Amygdala (tissue), 56 donors: ENCODE measurements around the gene GDPGP1.
"Not testable (repeated sequence)": the region's sequence is repeated elsewhere in the genome, so short reads cannot be mapped to it uniquely, and the experiment has no call there.

ENCODE experiments used
- DNase-seq, 56 donors: peaks; one replicate each; lab custom pipeline; 2025; lab: John Stamatoyannopoulos, UW

GDPGP1 gene

DNA sequence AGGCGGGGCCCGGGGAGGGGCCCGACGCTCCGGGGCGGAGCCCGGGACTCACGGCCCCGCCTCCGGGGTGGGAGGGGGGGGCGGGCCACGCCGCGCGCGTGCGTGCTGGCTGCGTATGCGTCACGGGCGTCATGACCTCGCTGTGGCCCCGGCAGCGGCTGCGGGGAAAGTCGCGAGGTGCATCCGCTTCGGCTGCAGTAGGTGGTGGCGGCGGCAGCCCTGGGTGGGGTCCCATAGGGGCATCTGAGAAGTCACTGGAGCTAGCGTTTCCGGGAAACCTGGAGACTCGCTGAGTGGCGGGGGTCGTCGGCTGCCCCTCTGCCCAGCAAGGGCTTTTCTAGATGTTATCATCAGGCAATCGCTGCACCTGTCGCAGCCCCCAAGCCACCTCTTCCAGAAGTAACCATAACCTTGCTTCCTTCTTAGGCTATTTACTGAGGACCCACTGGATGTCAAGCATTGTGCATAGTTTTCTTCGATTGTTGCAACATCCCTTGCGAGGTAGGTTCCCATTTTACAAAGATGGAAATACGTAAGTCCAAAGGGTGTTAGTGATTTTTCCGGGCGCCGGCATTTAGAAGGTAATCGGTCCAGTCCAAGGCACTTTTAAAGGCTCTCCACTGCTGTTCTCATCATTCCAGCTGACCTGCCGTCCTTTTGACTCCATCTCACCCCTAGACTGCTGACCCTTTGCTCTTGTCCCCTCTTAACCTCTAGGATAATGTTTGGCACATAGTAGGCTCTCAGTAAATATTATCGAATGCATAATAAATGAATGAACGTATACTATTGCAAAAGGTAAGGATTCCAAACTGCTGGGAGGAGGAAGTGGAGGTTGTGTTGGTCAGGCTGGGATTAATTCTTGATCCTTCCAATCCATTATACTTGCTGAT is at the start of gene GDPGP1:
TSS of gene GDPGP1 (plus strand) at position 114 of the 893 bp plus-strand sequence. CDS start 6,700 bp downstream, outside the sequence.
- DNase-seq, result peak in 6 of 56 donors; percentile 67 to 97 (median 78)

DNA sequence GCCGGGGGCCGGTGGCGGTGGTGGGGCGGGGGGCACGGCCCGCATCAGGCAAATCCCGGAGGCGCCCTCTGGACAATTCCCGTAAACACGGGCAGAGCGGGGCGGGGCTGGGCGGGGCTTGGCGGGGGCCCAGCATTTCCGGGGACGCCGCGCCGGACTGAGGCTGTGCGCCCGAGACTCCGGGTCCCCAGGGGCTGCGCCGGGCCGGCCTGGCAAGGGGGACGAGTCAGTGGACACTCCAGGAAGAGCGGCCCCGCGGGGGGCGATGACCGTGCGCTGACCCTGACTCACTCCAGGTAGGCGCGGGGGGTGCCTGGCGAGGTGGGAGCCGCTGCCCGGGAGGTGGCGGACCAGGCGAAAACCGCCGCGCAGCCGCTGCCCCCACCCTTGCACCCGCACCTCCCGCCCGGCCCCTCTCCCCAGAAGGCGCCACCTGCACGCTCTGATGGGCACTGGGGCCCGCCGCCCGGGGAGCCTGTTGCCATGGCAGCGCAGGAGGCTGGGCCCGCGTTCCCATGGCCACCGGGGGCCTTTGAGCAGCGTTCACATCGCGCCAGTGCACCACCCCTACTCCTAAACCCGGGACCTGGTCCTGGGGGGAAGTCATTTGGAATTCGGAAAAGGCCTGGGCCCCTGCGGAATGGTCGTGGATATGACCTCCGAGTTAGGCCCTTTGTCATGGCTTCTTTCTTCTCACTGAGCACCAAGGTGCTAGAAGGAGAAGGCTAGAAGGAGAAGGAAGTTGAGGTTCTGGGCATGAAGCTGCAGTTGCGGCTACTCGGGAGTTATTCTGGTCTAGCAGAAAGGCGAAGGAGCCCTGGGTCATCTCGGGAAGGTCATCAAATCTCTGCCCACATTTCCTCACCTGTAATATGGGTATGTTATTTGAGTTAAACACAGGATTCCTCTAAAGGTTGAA is 49.0 kb upstream of the GDPGP1 start:
- DNase-seq, result peak in 46 of 56 donors; percentile 23 to 85 (median 56)

DNA sequence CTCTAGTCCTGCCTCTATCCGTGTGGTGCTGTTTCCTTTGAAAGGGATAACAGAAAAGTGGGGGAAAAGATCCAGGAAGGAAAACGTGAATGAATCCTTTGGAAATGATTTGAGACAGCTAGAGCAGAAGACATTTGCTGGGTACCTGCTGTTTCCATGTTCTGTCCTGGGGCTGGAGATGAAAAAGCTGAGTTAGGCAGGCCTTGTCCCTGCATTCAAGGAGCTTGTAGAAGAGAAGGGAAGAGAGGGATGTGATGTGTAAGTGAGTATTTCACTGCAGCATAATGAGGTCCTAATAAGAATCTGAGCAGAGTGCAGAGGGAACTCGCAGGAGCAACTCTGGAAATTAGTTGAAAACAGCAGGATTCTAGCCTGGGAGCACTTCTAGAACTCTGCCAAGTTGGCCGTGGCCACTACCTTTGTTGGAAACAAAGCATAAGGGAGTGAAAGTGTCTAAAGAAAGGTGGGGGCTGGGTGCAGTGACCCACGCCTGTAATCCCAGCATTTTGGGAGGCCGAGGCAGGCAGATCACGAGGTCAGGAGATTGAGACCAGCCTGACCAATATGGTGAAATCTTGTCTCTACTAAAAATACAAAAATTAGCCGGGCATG is 46.6 kb upstream of the GDPGP1 start:
- DNase-seq, result peak in 3 of 56 donors; percentile 16 to 19 (median 18)

- DNase-seq, result not testable (repeated sequence)
Observed at GRCh38 chr15:90188065-90188464, 45.9 kb upstream of the GDPGP1 start.

DNA sequence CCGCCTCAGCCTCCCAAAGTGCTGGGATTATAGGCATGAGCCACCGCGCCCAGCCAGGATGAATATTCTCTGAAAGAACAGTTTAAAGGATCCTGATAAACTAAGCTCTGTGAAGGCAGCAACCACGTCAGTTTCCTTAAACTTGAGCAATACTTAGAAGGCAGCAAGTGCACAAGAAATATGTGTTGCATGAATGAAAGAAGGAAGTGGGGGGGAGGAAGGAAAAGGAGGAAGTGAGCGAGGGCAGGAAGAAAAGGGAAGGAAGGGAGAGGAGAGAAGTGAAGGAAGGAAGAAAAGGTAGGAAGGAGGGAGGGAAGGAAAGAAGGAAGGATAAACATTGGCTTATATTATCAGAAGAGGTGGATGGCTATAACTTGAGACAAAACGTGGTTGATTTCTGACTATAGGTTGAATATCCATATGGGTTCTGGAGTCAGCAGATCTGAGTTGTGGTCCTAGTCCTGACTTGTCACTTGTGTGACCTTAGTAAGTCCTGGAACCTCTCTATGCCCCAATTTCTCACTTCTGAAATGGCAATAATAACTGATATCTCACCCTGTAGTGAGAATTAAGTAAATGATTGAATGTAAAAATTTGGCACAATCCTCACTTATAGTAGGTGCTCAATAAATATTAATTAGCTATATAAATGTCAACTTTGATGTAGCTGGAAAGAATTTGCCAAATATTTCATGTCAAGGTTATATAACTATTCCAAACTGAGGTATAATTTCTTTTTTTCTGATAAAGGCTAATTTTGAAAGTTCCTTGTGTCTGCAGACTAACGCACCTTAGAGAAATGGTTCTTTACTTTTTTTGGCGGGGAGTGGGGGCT is 44.9 kb upstream of the GDPGP1 start:
- DNase-seq, result no peak

GRCh38 chr15:90189781-90190467 is 44.1 kb upstream of the GDPGP1 start:
- DNase-seq, result no peak

DNA sequence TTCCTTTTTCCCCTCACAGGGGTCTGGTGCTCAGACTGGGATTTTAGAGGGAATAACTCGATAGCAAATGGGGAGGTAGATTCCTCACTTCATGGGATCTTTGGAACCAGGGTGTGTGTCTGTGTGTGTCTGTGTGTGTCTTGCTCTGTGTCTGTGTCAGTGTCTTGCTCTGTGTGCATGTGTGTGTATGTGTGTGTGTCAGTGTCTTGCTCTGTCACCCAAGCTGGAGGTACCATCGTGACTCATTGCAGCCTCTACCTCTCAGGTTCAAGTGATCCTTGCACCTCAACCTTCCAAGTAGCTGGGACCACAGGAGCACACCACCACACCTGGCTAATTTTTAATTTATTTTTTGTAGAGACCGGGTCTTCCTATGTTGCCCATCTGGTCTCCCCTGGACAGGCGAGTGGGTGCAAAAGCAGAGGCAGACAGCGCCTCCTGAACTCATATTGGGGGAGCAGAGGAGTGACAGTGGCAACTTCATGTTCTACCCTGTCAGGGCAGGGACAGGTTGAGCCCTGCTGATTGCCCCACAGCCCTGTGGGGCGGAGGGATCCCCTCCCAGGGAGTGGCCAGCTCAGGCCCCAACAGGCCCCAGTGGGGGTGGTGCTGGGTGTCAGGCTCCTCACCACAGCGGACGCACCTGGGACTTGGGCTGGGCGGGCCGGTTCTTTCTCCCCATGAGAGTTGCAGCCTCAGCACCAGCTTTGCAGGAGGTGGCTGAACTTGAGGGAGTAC is 43.2 kb upstream of the GDPGP1 start:
- no peak for DNase-seq

DNA sequence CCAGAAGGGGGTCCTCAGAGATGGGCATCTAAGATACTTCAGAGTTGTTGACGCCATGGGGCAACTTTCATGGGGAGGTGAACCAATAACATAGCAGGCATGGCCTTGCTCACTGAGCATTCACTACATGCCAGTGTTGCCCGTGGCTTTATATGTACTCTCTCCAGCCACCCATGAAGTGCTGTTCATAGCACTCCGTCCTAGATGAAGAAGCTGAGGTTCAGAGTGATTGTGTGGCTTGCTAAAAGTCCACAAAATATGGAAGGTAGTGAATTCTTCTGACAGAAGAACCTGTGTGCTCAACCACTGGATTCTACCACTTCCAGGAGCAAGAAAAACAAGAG is 42.7 kb upstream of the GDPGP1 start:
- DNase-seq, result no peak

DNA sequence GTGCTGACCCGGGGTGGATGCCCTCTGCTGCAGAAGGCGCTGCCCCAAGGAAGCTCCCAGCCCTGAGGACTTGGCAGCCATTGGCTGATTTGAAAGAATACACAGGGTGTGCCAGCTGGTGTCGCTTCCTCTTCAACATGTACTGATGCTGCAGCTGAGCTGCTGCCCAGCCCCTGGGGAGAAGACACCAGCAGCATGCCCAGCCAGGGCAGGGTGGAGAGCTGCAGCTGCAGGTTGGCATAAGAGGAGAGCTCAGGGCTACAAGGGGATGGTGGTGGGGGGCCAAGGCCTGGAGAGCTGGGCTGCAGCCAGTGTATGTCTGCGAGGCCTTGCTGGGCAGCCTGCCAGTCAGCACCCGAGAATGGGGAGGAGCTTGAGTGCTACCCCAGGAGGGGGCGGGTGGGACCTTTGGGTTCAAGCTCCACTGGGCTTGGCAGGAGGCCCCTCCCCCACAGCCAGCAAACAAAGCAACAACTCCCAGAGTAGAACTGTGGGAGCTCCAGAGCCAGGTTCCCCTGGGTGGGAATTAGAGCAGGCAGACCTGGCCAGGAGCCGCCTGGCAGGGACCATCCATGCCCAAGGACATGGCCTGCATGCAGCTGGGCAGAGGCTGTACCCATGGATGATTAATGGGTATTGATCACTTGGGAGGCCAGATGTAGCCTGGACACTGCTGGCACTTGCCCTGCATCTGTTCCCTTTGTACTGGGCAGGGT is 42.1 kb upstream of the GDPGP1 start:
- peak; percentile 21 to 97 (median 81) for DNase-seq

DNA sequence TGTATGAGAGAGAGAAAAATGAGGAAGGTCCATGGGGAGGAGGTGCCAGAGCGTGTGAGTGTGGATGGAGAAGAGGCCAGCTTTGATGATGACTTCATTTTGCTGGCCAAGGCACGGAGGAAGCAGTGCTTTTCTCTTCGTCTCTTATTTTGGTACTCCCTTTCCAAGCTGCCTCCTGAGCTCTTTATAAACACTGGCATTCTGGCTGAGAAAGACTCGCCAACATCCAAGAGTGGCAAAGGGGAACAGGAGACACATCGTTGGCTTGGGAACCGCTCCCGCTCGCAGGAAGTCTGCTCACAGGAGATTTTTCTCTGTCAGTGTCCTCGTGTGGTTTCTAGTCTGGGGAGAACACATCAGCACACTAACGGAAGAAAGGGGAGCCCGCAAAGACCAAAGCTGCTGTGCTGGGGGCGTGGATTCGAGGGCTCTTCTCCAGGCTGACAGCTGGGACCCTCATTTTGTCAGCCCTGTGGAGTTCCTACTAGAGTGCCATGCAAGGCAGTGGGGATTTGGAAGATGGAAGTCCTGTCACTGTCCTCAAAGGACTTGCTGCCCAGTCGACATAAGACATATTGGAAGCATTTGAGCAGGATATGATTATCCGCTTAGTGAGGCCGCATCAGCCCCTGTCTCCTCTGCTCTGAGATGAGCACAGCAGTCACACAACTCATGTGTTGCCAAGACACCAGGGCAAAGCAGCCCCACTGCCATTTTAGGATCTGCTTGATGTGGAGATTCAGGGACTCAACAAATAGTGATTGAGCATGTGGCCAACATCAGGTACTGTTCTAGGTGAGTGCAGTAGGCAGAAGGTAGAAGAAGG is 40.8 kb upstream of the GDPGP1 start:
- peak in 32 of 56 donors; percentile 12 to 70 (median 39) for DNase-seq

GRCh38 chr15:90194655-90195054 is 39.4 kb upstream of the GDPGP1 start:
- no peak for DNase-seq

DNA sequence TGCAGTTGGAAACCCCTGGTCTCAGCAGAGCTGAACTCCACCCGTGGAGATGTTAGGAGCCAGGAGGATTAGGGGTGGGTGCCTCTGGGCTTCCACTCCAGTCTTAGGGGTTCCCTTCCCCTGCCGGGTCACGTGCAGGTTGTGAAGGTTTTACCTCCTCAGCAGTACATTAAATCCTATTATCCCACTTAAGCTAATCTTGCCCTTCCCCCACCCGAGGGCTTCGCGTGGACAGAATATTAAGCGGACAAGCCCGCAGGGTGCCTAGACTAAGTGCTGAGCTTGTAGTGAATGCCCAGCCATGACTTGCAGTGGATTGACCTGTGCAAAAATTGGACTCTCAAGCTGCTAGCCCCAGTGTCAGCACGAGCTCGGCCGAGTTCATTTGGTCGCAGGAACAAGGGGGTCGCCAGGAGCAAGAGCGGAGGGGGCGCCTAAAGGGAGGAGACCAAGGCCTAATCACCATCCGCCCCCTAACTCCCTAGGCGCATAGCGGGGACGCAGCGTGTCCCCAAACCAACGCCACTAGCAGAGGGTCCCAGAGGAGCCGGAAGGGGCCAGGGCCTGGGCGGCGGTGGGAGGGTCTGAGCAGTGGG is 33.4 kb upstream of the GDPGP1 start:
- peak in 11 of 56 donors; percentile 14 to 76 (median 46) for DNase-seq

- DNase-seq, result peak in 43 of 56 donors; percentile 18 to 75 (median 52)
Observed at GRCh38 chr15:90201130-90201943, 32.7 kb upstream of the GDPGP1 start, which contains the start of gene SEMA4B. SEMA4B (plus strand) TSS chr15:90201330; CDS start chr15:90201579, 249 bp downstream.

DNA sequence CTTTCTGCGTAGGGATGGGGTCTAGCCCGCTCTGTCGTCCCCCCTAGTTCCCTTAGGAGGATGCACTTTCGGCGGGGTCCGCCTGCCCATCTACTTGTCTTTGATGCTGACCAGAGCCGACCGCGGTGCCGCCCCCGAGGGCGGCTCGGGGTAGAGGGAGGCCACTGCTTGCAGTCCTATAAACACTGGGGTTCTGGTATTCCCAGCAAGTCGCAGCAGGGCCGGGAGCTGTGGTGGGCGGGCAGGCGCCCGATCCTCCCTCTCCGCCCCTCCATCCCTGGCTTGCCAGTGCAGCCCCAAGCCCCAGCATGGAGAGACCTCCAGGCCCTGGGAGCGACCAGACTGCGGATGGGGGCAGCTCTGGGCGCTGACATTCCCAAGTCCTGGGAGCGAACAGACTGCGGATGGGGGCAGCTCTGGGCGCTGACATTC is 32.0 kb upstream of the GDPGP1 start:
- no peak for DNase-seq

- no peak for DNase-seq
Observed at GRCh38 chr15:90202929-90203328, 31.1 kb upstream of the GDPGP1 start.
